ENCODE data around the gene ETV3. TPM values are rescaled to one million over a fixed set of nuclear protein-coding genes. Genes with fewer than 3 reads are reported as not detected.
"Not testable (repeated sequence)": the region's sequence is repeated elsewhere in the genome, so short reads cannot be mapped to it uniquely, and the experiment has no call there.

The ETV3 gene
- total RNA-seq, 1 donor from 2014 or later = 14.6 TPM

GRCh38 chr1:157099633-157100009 is 38.6 kb downstream of the ETV3 start, which contains the start of gene ETV3L:
TSS of gene ETV3L (minus strand) at chr1:157099808. CDS start at chr1:157099523, 285 bp downstream.
- DNase-seq = peak; percentile 29
- intact Hi-C loops (cut with micrococcal nuclease) = no loop called here

GRCh38 chr1:157098987-157099632 is 39.1 kb downstream of the ETV3 start:
- H3K36me3 ChIP-seq; intact Hi-C loops (cut with micrococcal nuclease): not testable (repeated sequence)

More at GRCh38 chr1:157099633-157100009, 38.6 kb downstream of the ETV3 start, which contains the start of gene ETV3L:
- H3K27me3 ChIP-seq (ENCODE audit: low read depth) = peaks cover 24% of the 10 kb centered on the region
- H3K36me3 ChIP-seq = no peaks in the 10 kb centered on the region
- no peaks in the 10 kb centered on the region for H3K9me3 ChIP-seq (replicated peaks)
- H3K27ac ChIP-seq (replicated peaks) = no peak within 1 kb of the TSS
- no peaks in the 10 kb centered on the region for H3K4me1 ChIP-seq
- H3K4me3 ChIP-seq = no peak within 1 kb of the TSS
- TF ChIP-seq CTCF (IDR thresholded peaks at IDR 0.05; ENCODE audit: borderline replicate concordance) = no peak

DNA sequence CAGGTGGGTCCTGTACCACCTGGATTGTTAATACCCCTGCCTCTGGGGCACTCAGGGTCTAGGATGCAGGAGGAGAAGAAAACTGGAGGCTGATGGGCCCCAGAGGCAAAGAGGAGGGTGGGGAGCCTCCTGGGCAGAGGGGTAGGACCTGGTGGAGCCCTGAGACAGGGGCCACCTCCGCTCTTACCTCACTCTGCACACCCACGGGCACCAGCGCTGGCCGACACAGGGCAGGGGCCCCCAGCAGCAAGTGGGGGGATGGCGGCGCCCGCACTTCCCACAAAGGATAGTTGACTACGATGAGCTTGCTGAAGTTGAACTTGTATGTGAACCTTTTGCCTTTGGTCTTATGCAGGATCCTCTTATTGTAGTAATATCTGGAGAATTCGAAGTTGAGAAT is 39.7 kb downstream of the ETV3 start:
- TF ChIP-seq CTCF (IDR thresholded peaks at IDR 0.05; ENCODE audit: borderline replicate concordance) = no peak
- H3K4me1 ChIP-seq = no peaks in the 10 kb centered on the region
- intact Hi-C loops (cut with micrococcal nuclease) = no loop called here
- H3K27me3 ChIP-seq (ENCODE audit: low read depth) = peaks cover 15% of the 10 kb centered on the region
- no peaks in the 10 kb centered on the region for H3K36me3 ChIP-seq
- H3K27ac ChIP-seq (replicated peaks) = no peak overlapping the region
- DNase-seq = no peak
- no peaks in the 10 kb centered on the region for H3K9me3 ChIP-seq (replicated peaks)
- no peak overlapping the region for H3K4me3 ChIP-seq

More at GRCh38 chr1:157098987-157099632, 39.1 kb downstream of the ETV3 start:
- not testable (repeated sequence) for H3K4me1 ChIP-seq; H3K4me3 ChIP-seq; H3K27ac ChIP-seq (replicated peaks); H3K9me3 ChIP-seq (replicated peaks); DNase-seq
- peaks cover 20% of the 10 kb centered on the region for H3K27me3 ChIP-seq (ENCODE audit: low read depth)

- DNase-seq = no peak
- Histone ChIP-seq H3K4me1 (peaks cover 7% of the 10 kb centered on the region), H3K36me3 (no peaks in the 10 kb centered on the region), H3K9me3 (replicated peaks) (no peaks in the 10 kb centered on the region), H3K27me3 (ENCODE audit: low read depth) (peaks cover 9% of the 10 kb centered on the region), H3K27ac (replicated peaks) (no peak overlapping the region), H3K4me3 (no peak overlapping the region)
- intact Hi-C loops (cut with micrococcal nuclease) = no loop called here
- no peak for TF ChIP-seq CTCF (IDR thresholded peaks at IDR 0.05; ENCODE audit: borderline replicate concordance)
These were observed 40.5 kb downstream of the ETV3 start for GRCh38 chr1:157097692-157098091.

DNA sequence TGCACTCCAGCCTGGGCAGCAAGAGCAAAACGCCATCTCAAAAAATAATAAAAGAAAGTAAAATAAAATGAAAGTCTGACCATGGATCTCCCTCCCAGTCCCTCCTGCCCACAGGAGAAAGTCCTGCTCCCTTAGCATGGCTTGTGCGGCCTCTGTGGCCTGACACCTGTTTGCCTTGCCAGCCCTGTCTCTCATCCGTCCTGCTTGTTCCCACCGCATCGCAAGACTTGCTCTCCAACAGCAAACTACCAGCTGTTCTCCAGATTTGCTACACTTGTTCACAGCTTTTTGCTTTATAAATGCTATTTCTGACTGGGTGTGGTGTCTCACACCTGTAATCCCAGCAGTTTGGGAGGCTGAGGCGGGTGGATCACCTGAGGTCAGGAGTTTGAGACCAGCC is 41.3 kb downstream of the ETV3 start:
- no peak overlapping the region for H3K27ac ChIP-seq (replicated peaks)
- H3K4me3 ChIP-seq = no peak overlapping the region
- H3K9me3 ChIP-seq (replicated peaks) = no peaks in the 10 kb centered on the region
- intact Hi-C loops (cut with micrococcal nuclease) = no loop called here
- no peak for TF ChIP-seq CTCF (IDR thresholded peaks at IDR 0.05; ENCODE audit: borderline replicate concordance)
- H3K4me1 ChIP-seq = peaks cover 10% of the 10 kb centered on the region
- H3K27me3 ChIP-seq (ENCODE audit: low read depth) = peaks cover 4% of the 10 kb centered on the region
- DNase-seq = no peak
- H3K36me3 ChIP-seq = no peaks in the 10 kb centered on the region

DNA sequence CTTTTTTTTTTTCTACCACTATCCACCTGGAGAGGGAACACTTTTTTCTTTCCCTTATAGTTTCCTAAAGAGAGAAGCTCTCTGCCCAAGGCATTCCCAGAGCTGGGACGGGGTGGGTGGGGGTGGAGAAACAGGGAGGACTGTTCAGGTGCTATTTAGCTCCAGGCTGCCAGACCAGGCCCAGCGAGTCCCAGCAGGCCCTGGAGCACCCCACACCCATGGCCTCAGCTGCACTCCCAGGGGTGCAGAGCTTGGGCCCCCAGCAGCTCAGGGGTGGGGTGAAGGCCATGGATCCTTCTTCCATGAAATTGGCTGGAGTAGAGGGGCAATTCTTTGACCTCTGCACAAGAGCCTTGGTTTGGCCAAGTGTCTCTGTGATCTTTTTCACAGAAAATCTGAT is 42.6 kb downstream of the ETV3 start:
- Histone ChIP-seq H3K27ac (replicated peaks) (no peak overlapping the region), H3K4me1 (peaks cover 12% of the 10 kb centered on the region), H3K9me3 (replicated peaks) (no peaks in the 10 kb centered on the region), H3K36me3 (no peaks in the 10 kb centered on the region), H3K4me3 (no peak overlapping the region), H3K27me3 (ENCODE audit: low read depth) (peaks cover 4% of the 10 kb centered on the region)
- intact Hi-C loops (cut with micrococcal nuclease) = no loop called here
- no peak for TF ChIP-seq CTCF (IDR thresholded peaks at IDR 0.05; ENCODE audit: borderline replicate concordance)
- no peak for DNase-seq
